Endothelial cell of umbilical vein (primary cell): Measurements from ENCODE around the gene FNDC3A. TPM values are rescaled to one million over a fixed set of nuclear protein-coding genes. Genes with fewer than 3 reads are reported as not detected.
A peak's percentile ranks its signal among the peaks of the same experiment; 100 is the strongest.

Experiments
- BruUV-seq: library from RNA; stranded (reverse); fragments of 400-500 nt; replicated peaks from 2 replicates; lab custom pipeline; 2021; lab: Mats Ljungman, UMichigan
- CTCF ChIA-PET: fragments of 300-600, 350-600 bp; sonication (Branson Sonifier 250); formaldehyde crosslinking; loops from one replicate; lab custom pipeline; 2021; ENCODE audit warnings: antibody characterized with exemption, inconsistent platforms; lab: Charles Lee
- POLR2A ChIA-PET: fragments of 300-600, 350-600 bp; sonication (Branson Sonifier 250); formaldehyde crosslinking; loops from one replicate; lab custom pipeline; 2021; ENCODE audit warnings: antibody characterized with exemption, inconsistent platforms; lab: Charles Lee
- DNase-seq: peaks from one replicate; pipeline ENCODE4 v3.0.0-alpha.2; 2011; ENCODE audit warnings: low read depth, low spot score
- FAIRE-seq: peaks from 2 replicates; lab custom pipeline; 2011; peaks lifted over from hg19 to GRCh38; lab: Jason Lieb, UNC
- H2AFZ ChIP-seq: 2 replicates; pipeline ENCODE4 v1.6.0; 2012; ENCODE audit warnings: low read depth, low read length, control low read depth, inconsistent platforms
- H3K27ac ChIP-seq: 2 replicates; pipeline ENCODE4 v1.5.1; 2011; ENCODE audit warnings: low read depth, mild to moderate bottlenecking, control low read depth, low read length, moderate library complexity; ENCODE audit not compliant: insufficient read depth
- H3K27me3 ChIP-seq, 2 experiments: 2 replicates each; pipeline versions ENCODE4 v1.6.0 to v1.6.1; 2011; ENCODE audit warnings: low read length in 2 of 2, mixed read lengths in 1 of 2; ENCODE audit not compliant: control insufficient read depth in 2 of 2, insufficient read depth in 2 of 2
- H3K36me3 ChIP-seq, 2 experiments: 2 replicates in 1 of 2; 3 replicates in 1 of 2; pipeline ENCODE4 v1.5.1; 2011; ENCODE audit warnings: low read length in 2 of 2, mild to moderate bottlenecking in 1 of 2, moderate library complexity in 1 of 2; ENCODE audit not compliant: control insufficient read depth in 2 of 2, insufficient read depth in 2 of 2; ENCODE audit errors: extremely low read depth in 1 of 2
- H3K4me1 ChIP-seq: 3 replicates; pipeline ENCODE4 v1.5.1; 2011; ENCODE audit warnings: mild to moderate bottlenecking, low read length; ENCODE audit not compliant: control insufficient read depth, insufficient read depth; ENCODE audit errors: extremely low read depth
- H3K4me2 ChIP-seq: 2 replicates; pipeline ENCODE4 v1.6.1; 2011; ENCODE audit warnings: low read length, control low read depth, mixed read lengths; ENCODE audit not compliant: insufficient read depth
- H3K4me3 ChIP-seq, 3 experiments: fragments of 200-600 bp in 1 of 3; sonication (generic), shearing (Covaris generic) in 1 of 3; replicated peaks in 1 of 3; 2 replicates each; pipeline ENCODE4 v1.5.1; 2011 to 2016; ENCODE audit warnings: control low read depth in 3 of 3, low read length in 3 of 3, mild to moderate bottlenecking in 2 of 3, inconsistent platforms in 1 of 3, low read depth in 1 of 3, moderate library complexity in 1 of 3; ENCODE audit not compliant: insufficient read depth in 1 of 3
- H3K79me2 ChIP-seq: 2 replicates; pipeline ENCODE4 v1.6.0; 2012; ENCODE audit warnings: low read length, inconsistent platforms; ENCODE audit not compliant: control insufficient read depth, insufficient read depth
- H3K9ac ChIP-seq: replicated peaks from 2 replicates; pipeline ENCODE3; 2011; ENCODE audit warnings: low read length, control low read depth; ENCODE audit not compliant: insufficient read depth; ENCODE audit errors: extremely low read depth
- H3K9me1 ChIP-seq: replicated peaks from 3 replicates; pipeline ENCODE4 v1.6.0; 2011; ENCODE audit warnings: mild to moderate bottlenecking, low read length; ENCODE audit not compliant: control insufficient read depth, insufficient read depth; ENCODE audit errors: extremely low read depth
- H3K9me3 ChIP-seq: replicated peaks from 2 replicates; pipeline ENCODE4 v1.5.1; 2012; ENCODE audit warnings: low read length, inconsistent platforms; ENCODE audit not compliant: control insufficient read depth, insufficient read depth
- H4K20me1 ChIP-seq: replicated peaks from 2 replicates; pipeline ENCODE3; 2011; ENCODE audit warnings: mild to moderate bottlenecking, low read length; ENCODE audit not compliant: control insufficient read depth, insufficient read depth; ENCODE audit errors: extremely low read depth
- EZH2 ChIP-seq: IDR thresholded peaks from 2 replicates; pipeline ENCODE4 v1.6.1; 2012; ENCODE audit warnings: borderline replicate concordance, low read depth, mild to moderate bottlenecking, moderate library complexity, low read length, inconsistent platforms; ENCODE audit not compliant: severe bottlenecking
- FOS ChIP-seq: IDR thresholded peaks from 2 replicates; pipeline ENCODE4 v1.6.1; 2011; ENCODE audit warnings: mild to moderate bottlenecking, low read length, moderate library complexity, borderline replicate concordance; ENCODE audit not compliant: insufficient read depth
- JUN ChIP-seq: IDR thresholded peaks from 2 replicates; pipeline ENCODE4 v1.6.1; 2011; ENCODE audit warnings: borderline replicate concordance, low read depth; ENCODE audit not compliant: insufficient read length, insufficient read depth
- MYC ChIP-seq: IDR thresholded peaks from one replicate; pipeline ENCODE4 v1.6.1; 2011; ENCODE audit warnings: mild to moderate bottlenecking, low read depth, low read length
- POLR2AphosphoS5 ChIP-seq: IDR thresholded peaks from 2 replicates; pipeline ENCODE4 v1.6.1; 2012; ENCODE audit warnings: low read depth, mild to moderate bottlenecking, control low read depth, low read length, moderate library complexity; ENCODE audit not compliant: insufficient read depth
- dilution Hi-C: fragments of 300-500 bp; cut with MboI; formaldehyde crosslinking; loops from one replicate; pipeline ENCODE4 v1.15.0; 2019; ENCODE audit warnings: low sequenced_read_pairs; ENCODE audit not compliant: extremely low pct_ligation_motif_present
- intact Hi-C: fragments of 100-400 bp; cut with micrococcal nuclease; formaldehyde crosslinking; loops from one replicate; pipeline ENCODE4 v1.10.0; 2022
- polyA plus RNA-seq, 4 experiments: library from polyadenylated mRNA; depleted of rRNA in 3 of 4; stranded (reverse) in 3 of 4; unstranded in 1 of 4; fragments of >200 nt; gene quantifications; 2 replicates each; pipeline versions ENCODE4 v1.2.1 to v1.2.3, GENCODE V29; 2011 to 2012; ENCODE audit warnings: missing spikeins in 1 of 4
- total RNA-seq: library from RNA; stranded (reverse); gene quantifications from 2 replicates; pipeline ENCODE4 v1.2.3, GENCODE V29; 2021

Gene FNDC3A
- total and polyA plus RNA-seq, 2 donors (not counting 3 experiments of a cell fraction or from before 2014, with no cell fraction given): 26.3 to 50.8 TPM

GRCh38 chr13:49183672-49184325 lies 208.1 kb downstream of the FNDC3A start:
- H3K79me2 ChIP-seq: no peaks in the 10 kb centered on the region
- dilution Hi-C loops: no loop called here
- no peak overlapping the region for H3K9ac ChIP-seq
- BruUV-seq: no TSS peak
- no peaks in the 10 kb centered on the region for H3K9me3 ChIP-seq
- no peak overlapping the region for H3K27ac ChIP-seq
- FAIRE-seq (no peak), DNase-seq (peak; percentile 47)
- TF ChIP-seq POLR2AphosphoS5: no peak
- TF ChIP-seq EZH2: no peak
- TF ChIP-seq FOS: peak; percentile 56
- TF ChIP-seq JUN: peak; percentile 52
- ChIA-PET CTCF (no interaction called here), POLR2A (no interaction called here)
- H3K36me3 ChIP-seq: peaks cover 6 to 17% of the 10 kb centered on the region in 2 experiments
- H4K20me1 ChIP-seq: no peaks in the 10 kb centered on the region
- H3K4me3 ChIP-seq: no peak overlapping the region
- intact Hi-C loops: loop anchor here (5.0 kb wide), 1 partner anchor 36 kb away; no protein-coding TSS in a partner anchor
- no peak overlapping the region for H2AFZ ChIP-seq
- H3K4me1 ChIP-seq: peaks cover 17% of the 10 kb centered on the region
- H3K9me1 ChIP-seq: peaks cover 3% of the 10 kb centered on the region
- H3K27me3 ChIP-seq: no peaks in the 10 kb centered on the region
- no peak overlapping the region for H3K4me2 ChIP-seq

GRCh38 chr13:49184621-49185020 lies 208.9 kb downstream of the FNDC3A start:
- H3K9me1 ChIP-seq: peaks cover 3% of the 10 kb centered on the region
- peaks cover 6 to 17% of the 10 kb centered on the region in 2 experiments for H3K36me3 ChIP-seq
- BruUV-seq: no TSS peak
- ChIA-PET POLR2A (no interaction called here), CTCF (interaction anchor here (0.9 kb wide), 1 partner anchor 20 kb away, joined by 3 read pairs; no protein-coding TSS in a partner anchor)
- no peaks in the 10 kb centered on the region for H3K9me3 ChIP-seq
- no peaks in the 10 kb centered on the region for H3K27me3 ChIP-seq
- H4K20me1 ChIP-seq: no peaks in the 10 kb centered on the region
- FAIRE-seq: no peak
- H3K79me2 ChIP-seq: no peaks in the 10 kb centered on the region
- no peak overlapping the region for H3K4me3 ChIP-seq
- peaks cover 17% of the 10 kb centered on the region for H3K4me1 ChIP-seq
- no peak overlapping the region for H3K9ac ChIP-seq
- intact Hi-C loops (loop anchor here (5.0 kb wide), 1 partner anchor 37 kb away; no protein-coding TSS in a partner anchor), dilution Hi-C loops (no loop called here)
- TF ChIP-seq FOS: no peak
- TF ChIP-seq MYC: no peak
- TF ChIP-seq JUN: no peak
- no peak overlapping the region for H3K4me2 ChIP-seq
- H3K27ac ChIP-seq: no peak overlapping the region
- DNase-seq: no peak
- H2AFZ ChIP-seq: no peak overlapping the region
